ENCODE data around the gene GPC4.

Gene GPC4

DNA sequence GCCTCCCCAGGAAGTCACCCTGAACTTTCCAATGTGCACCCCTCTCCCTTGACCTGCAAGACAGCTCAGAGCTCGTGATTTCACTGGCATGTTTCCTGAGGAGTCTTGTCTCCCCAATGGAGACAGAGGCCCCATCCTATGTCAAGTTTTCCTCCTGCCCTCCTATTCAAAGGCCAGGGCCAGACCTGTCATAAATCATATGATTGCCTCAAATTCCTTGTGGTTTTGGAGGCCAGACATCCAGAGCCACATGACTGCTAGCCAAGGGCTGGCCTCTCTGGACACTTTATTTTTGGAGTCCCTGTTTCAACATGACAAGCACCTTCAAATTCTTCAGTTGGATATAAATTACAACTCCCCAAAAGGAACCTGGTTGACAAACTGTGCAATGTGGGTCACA is 121.2 kb downstream of the GPC4 start:
- TF ChIP-seq YY1 (IDR thresholded peaks at IDR 0.05; ENCODE audit: low read depth) = no peak
- no peak for TF ChIP-seq EGR1 (IDR thresholded peaks at IDR 0.05)
- TF ChIP-seq FOXM1 (IDR thresholded peaks at IDR 0.05; ENCODE audit: borderline replicate concordance, low read depth) = no peak
- TF ChIP-seq, protein P1, sequence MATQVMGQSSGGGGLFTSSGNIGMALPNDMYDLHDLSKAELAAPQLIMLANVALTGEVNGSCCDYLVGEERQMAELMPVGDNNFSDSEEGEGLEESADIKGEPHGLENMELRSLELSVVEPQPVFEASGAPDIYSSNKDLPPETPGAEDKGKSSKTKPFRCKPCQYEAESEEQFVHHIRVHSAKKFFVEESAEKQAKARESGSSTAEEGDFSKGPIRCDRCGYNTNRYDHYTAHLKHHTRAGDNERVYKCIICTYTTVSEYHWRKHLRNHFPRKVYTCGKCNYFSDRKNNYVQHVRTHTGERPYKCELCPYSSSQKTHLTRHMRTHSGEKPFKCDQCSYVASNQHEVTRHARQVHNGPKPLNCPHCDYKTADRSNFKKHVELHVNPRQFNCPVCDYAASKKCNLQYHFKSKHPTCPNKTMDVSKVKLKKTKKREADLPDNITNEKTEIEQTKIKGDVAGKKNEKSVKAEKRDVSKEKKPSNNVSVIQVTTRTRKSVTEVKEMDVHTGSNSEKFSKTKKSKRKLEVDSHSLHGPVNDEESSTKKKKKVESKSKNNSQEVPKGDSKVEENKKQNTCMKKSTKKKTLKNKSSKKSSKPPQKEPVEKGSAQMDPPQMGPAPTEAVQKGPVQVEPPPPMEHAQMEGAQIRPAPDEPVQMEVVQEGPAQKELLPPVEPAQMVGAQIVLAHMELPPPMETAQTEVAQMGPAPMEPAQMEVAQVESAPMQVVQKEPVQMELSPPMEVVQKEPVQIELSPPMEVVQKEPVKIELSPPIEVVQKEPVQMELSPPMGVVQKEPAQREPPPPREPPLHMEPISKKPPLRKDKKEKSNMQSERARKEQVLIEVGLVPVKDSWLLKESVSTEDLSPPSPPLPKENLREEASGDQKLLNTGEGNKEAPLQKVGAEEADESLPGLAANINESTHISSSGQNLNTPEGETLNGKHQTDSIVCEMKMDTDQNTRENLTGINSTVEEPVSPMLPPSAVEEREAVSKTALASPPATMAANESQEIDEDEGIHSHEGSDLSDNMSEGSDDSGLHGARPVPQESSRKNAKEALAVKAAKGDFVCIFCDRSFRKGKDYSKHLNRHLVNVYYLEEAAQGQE (IDR thresholded peaks at IDR 0.05; ENCODE audit: low read depth) = no peak
- no peak for TF ChIP-seq MAX (IDR thresholded peaks at IDR 0.05)
- no peak for TF ChIP-seq ZBTB7A (IDR thresholded peaks at IDR 0.05; ENCODE audit: low read depth)
- TF ChIP-seq, protein P2, sequence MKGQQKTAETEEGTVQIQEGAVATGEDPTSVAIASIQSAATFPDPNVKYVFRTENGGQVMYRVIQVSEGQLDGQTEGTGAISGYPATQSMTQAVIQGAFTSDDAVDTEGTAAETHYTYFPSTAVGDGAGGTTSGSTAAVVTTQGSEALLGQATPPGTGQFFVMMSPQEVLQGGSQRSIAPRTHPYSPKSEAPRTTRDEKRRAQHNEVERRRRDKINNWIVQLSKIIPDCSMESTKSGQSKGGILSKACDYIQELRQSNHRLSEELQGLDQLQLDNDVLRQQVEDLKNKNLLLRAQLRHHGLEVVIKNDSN (IDR thresholded peaks at IDR 0.05) = no peak
- TF ChIP-seq RAD21 (IDR thresholded peaks at IDR 0.05; ENCODE audit: low read depth) = no peak
- TF ChIP-seq TEAD4 (IDR thresholded peaks at IDR 0.05) = no peak
- TF ChIP-seq TCF12 (IDR thresholded peaks at IDR 0.05; ENCODE audit: low read depth) = no peak
- no peak for TF ChIP-seq CEBPB (IDR thresholded peaks at IDR 0.05)
- TF ChIP-seq EP300 (IDR thresholded peaks at IDR 0.05; ENCODE audit: borderline replicate concordance) = no peak
- no peak for TF ChIP-seq TAF1 (IDR thresholded peaks at IDR 0.05; ENCODE audit: low read depth)
- no peak for TF ChIP-seq CREB1 (IDR thresholded peaks at IDR 0.05; ENCODE audit: low read depth)
- no peak for TF ChIP-seq NFIC (IDR thresholded peaks at IDR 0.05)

GRCh38 chrX:133290076-133290475 is 125.2 kb downstream of the GPC4 start:
- no peak for TF ChIP-seq MAX (IDR thresholded peaks at IDR 0.05)
- TF ChIP-seq CREB1 (IDR thresholded peaks at IDR 0.05; ENCODE audit: low read depth) = no peak
- TF ChIP-seq, protein P1 (IDR thresholded peaks at IDR 0.05; ENCODE audit: low read depth) = no peak

- TF ChIP-seq, protein P1 (IDR thresholded peaks at IDR 0.05; ENCODE audit: low read depth) = no peak
- TF ChIP-seq, protein P2 (IDR thresholded peaks at IDR 0.05) = no peak
- TF ChIP-seq RAD21 (IDR thresholded peaks at IDR 0.05; ENCODE audit: low read depth) (no peak), YY1 (IDR thresholded peaks at IDR 0.05; ENCODE audit: low read depth) (no peak), TCF12 (IDR thresholded peaks at IDR 0.05; ENCODE audit: low read depth) (no peak), EGR1 (IDR thresholded peaks at IDR 0.05) (no peak), CREB1 (IDR thresholded peaks at IDR 0.05; ENCODE audit: low read depth) (no peak), MAX (IDR thresholded peaks at IDR 0.05) (no peak), EP300 (IDR thresholded peaks at IDR 0.05; ENCODE audit: borderline replicate concordance) (no peak), NFIC (IDR thresholded peaks at IDR 0.05) (no peak), TAF1 (IDR thresholded peaks at IDR 0.05; ENCODE audit: low read depth) (no peak), TEAD4 (IDR thresholded peaks at IDR 0.05) (no peak)
Observed at GRCh38 chrX:133287860-133288259, 127.4 kb downstream of the GPC4 start.

DNA sequence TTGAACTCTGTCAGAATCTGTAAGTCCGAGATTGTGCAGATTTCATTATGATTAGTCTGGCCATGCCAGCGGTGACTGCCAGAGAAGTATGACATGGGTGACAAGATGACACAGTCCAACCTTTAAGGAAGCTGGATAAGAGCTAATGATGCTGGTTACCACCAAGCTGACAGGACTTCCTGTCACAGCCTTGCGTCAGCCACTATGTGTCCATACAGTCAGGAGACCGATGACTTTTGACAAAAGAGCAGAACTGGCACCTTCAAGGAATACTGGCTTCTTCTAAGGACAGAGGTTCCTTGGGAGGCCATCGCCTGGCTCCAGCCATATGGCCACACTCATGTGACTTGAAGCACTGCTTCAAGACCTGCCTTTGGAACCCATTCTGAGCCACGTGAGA is 129.9 kb downstream of the GPC4 start:
- TF ChIP-seq CEBPB (IDR thresholded peaks at IDR 0.05) (no peak), YY1 (IDR thresholded peaks at IDR 0.05; ENCODE audit: low read depth) (no peak), TEAD4 (IDR thresholded peaks at IDR 0.05) (no peak), EP300 (IDR thresholded peaks at IDR 0.05; ENCODE audit: borderline replicate concordance) (no peak), TCF12 (IDR thresholded peaks at IDR 0.05; ENCODE audit: low read depth) (no peak), NFIC (IDR thresholded peaks at IDR 0.05) (no peak), EGR1 (IDR thresholded peaks at IDR 0.05) (no peak), MAX (IDR thresholded peaks at IDR 0.05) (no peak), ZBTB7A (IDR thresholded peaks at IDR 0.05; ENCODE audit: low read depth) (no peak), TAF1 (IDR thresholded peaks at IDR 0.05; ENCODE audit: low read depth) (no peak), FOXM1 (IDR thresholded peaks at IDR 0.05; ENCODE audit: borderline replicate concordance, low read depth) (no peak)
- TF ChIP-seq, protein P2 (IDR thresholded peaks at IDR 0.05) = no peak

Data from Ishikawa (cell line).